Retinal pigment epithelial cell (primary cell): ENCODE measurements around the gene SPPL2B.

Experiments
- DNase-seq: peaks from one replicate; pipeline ENCODE4 v3.0.0-alpha.2; 2010; ENCODE audit warnings: low read depth
- H3K4me3 ChIP-seq: 2 replicates; pipeline ENCODE4 v1.5.1; 2011; ENCODE audit warnings: mild to moderate bottlenecking, low read length, control low read depth, moderate library complexity
- TF ChIP-seq, protein P1 (sequence below): conservative IDR thresholded peaks from 2 replicates; pipeline ENCODE4 v1.5.1; 2011; ENCODE audit warnings: low read depth, low read length, control low read depth, inconsistent platforms

The SPPL2B gene

DNA sequence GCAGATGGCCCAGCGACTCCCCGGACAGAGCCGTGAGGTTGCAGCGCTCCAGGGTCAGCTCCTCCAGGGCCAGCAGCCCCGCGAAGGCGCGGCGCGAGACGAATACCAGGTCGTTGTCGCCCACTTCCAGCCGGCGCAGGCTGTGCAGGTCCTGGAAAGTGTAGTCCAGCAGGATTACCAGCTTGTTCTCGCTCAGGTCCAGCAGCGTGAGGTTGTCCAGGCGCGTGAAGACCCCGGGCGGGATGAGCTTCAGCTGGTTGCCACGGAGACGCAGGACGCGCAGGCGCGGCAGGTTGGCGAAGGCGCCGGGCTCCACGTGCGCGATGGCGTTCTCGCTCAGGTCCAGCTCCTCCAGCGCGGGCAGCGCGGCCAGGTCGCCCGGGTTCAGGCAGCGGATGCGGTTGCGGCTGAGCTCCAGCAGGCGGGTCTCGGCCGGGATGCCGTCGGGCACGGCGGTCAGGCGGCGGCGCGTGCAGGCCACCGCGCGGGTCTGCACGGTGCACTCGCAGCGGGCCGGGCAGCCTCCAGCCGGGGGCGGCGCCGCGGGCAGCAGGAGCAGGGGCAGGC is 37.2 kb upstream of the SPPL2B start:
- TF ChIP-seq, protein P1, sequence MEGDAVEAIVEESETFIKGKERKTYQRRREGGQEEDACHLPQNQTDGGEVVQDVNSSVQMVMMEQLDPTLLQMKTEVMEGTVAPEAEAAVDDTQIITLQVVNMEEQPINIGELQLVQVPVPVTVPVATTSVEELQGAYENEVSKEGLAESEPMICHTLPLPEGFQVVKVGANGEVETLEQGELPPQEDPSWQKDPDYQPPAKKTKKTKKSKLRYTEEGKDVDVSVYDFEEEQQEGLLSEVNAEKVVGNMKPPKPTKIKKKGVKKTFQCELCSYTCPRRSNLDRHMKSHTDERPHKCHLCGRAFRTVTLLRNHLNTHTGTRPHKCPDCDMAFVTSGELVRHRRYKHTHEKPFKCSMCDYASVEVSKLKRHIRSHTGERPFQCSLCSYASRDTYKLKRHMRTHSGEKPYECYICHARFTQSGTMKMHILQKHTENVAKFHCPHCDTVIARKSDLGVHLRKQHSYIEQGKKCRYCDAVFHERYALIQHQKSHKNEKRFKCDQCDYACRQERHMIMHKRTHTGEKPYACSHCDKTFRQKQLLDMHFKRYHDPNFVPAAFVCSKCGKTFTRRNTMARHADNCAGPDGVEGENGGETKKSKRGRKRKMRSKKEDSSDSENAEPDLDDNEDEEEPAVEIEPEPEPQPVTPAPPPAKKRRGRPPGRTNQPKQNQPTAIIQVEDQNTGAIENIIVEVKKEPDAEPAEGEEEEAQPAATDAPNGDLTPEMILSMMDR, result no peak
- H3K4me3 ChIP-seq, result no peak overlapping the region
- DNase-seq, result no peak

DNA sequence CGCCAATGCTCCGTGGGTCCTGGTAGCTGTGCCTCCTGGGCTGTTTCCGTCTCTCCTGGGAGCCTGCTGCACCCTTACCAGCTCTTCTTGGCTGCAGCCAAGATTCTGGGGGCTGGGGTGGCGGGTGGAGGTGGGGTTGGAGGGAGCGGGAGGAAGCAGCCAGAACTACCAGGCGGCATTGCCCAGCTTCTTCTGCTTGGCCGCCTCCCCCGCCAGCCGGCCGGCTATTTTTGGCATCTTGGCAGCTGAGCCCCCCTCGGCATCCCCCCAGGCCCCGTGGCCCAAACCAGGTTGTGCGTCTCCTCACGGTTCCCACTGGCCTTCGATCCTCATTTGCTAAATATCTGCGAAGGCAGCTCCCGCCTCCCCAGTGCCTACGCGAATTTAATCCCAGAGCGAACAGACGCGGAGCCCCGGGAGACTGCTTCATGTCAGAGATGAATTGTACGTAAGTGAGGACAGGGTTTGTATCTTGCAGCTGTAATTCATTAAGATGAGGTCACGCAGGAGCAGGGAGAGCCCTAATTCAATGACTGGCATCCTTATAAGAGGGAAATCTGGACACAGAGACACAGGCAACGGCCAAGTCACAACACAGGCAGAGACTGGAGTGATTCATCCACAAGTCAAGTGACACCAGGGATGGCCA is 33.7 kb upstream of the SPPL2B start:
- DNase-seq, result no peak
- no peak overlapping the region for H3K4me3 ChIP-seq
- TF ChIP-seq, protein P1, result no peak

DNA sequence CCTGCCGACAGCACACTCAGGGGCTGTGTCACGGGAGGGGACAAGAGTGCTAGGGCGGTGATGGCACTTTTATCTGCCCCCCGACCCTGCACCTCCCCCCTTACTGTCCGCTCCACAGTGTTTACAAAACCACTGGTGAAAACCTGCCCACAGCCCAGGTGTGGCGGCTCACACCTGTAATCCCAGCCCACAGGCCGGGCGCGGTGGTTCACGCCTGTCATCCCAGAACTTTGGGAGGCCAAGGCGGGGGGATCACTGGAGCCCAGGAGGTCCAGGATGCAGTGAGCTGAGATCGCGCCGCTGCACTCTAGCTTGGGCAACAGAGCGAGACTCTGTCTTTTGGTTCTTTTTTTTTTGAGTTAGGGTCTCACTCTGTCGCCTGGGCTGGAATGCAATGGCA is 32.3 kb upstream of the SPPL2B start:
- H3K4me3 ChIP-seq, result no peak overlapping the region
- no peak for DNase-seq
- TF ChIP-seq, protein P1, result no peak

GRCh38 chr19:2300533-2300932 is 28.0 kb upstream of the SPPL2B start:
- H3K4me3 ChIP-seq, result no peak overlapping the region
- DNase-seq, result no peak

DNA sequence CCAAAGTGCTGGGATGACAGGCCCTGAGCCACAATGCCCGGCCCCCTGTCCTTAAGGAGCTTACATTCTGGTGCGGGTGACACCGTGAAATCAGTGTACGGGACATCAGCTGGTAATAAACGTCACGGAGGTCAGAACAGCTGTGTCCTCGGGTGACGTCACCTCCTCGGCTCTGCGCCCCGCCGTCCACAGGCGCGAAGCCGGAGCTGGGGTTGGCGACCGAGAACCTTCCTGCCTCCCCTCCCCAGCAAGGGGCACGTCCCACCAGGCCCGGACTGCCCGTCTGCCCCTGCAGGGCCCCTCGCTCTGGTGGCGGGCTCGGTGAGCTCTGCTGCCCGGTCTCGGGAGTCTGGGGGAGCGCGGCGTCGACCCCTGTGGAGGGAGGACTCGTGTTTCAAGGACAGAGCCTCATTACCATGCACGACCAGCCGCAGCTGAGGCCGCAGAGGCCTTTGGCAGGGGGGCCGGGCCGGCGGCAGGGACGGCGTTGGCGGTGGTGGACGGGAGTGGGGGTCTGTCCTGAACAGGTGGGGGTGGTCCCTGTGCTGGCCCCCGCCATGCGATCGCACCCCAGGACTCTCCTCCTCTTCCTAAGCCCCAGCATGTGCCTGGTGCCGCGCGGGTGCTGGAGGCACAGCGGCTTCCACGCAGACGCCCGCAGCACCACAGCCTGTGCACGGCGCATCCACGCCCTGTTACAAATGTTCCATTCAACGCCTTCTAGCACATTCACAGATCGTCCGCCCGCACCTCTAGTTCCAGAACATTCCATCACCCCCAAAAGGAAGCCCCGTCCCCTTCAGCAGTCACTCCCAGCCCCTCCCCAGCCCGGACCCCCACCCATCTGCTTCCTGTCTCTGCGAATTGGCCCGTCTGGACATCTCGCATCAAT is 25.9 kb upstream of the SPPL2B start:
- no peak for DNase-seq
- H3K4me3 ChIP-seq, result no peak overlapping the region
- TF ChIP-seq, protein P1, result no peak

More at GRCh38 chr19:2300533-2300932, 28.0 kb upstream of the SPPL2B start:
- TF ChIP-seq, protein P1, result no peak

- H3K4me3 ChIP-seq, result no peak overlapping the region
- TF ChIP-seq, protein P1, result no peak
- no peak for DNase-seq
These were observed 25.2 kb upstream of the SPPL2B start for GRCh38 chr19:2303211-2303798.
